Measurements from ENCODE around the gene IGFBP7. TPM values are rescaled to one million over a fixed set of nuclear protein-coding genes. Genes with fewer than 3 reads are reported as not detected.

IGFBP7 gene
- total RNA-seq, 1 donor from 2014 or later, result not detected

DNA sequence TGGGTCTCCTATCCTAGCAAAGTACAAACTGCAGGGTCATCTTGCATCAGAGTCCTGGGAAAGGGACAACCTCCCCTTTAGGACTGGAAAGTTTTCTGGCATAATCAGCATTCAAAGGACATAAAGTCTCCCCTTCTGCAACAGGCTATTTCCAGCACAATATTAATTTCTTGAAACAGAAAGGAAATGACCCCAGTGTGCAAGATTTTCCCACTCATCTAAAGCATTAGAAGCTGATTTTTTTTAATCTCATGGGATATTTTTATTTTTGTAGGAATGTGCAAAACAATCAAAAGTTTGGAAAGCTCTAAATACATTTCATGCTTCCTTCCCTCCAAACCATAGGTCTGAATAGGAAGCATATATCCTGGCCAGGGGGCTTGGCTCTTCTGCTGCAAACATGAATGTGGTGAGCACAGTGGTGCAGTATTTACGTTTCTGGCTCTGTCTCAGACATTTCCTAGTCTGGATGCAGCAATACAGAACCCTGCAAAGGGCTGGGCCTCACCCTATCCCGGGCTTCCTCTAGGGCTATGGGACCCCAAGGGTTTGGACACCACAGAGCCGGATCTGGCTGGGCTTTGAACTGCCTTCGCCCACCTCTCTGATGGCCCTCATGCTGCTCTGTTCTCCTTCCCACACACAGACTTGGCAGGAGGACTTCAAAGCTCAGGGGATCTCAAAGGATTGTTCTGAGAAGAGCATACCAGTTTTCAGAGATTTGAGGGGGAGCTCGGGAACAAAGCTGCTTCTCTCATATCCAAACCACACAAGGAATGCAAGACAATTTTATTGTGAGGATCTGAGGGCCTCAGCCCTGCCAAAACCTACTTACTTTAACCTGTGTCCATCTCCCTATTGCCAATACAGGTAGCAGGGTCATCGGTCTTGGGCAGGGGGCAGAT is 66.6 kb downstream of the IGFBP7 start:
- intact Hi-C loops (cut with micrococcal nuclease), result no loop called here

DNA sequence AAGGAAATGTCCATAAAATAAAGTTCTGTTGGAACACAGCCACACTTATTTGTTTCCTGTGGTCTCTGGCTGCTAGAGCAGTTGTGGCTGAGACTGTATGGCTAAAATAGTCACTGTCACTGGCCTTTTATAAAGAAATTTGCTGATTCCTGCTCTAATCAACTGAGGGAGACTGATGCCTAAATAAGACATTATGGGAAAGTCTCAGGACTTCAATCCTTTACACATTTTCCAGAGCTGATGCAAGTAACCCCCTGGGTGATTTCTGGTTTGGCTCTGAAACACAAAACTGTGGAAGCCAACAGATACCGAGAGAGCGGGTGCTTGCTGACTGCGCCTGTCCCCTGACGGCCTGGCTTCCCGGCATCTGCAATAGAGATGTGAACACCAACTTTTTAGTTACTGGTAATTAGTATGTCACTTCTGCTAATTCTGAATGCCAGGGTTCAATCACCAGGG is 67.4 kb downstream of the IGFBP7 start:
- intact Hi-C loops (cut with micrococcal nuclease), result no loop called here

DNA sequence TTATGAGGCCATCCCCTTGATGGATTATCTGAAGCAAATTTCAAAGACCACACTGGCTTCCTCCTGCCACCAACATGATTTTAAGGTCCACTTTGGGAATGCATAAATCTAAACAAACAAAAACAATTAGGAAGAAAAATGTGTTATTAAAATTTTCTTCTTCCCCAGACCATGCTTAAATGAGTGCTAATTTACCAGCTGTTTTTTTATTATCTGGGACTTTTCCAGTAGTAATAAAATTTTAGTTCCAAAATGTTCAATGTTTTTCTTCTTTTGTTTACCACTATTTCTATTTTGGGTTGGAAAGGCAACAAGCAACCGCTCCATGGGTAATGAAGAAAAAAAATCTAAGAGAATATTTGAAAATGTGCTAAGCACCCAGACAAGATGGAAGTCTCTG is 69.2 kb downstream of the IGFBP7 start:
- intact Hi-C loops (cut with micrococcal nuclease), result no loop called here

DNA sequence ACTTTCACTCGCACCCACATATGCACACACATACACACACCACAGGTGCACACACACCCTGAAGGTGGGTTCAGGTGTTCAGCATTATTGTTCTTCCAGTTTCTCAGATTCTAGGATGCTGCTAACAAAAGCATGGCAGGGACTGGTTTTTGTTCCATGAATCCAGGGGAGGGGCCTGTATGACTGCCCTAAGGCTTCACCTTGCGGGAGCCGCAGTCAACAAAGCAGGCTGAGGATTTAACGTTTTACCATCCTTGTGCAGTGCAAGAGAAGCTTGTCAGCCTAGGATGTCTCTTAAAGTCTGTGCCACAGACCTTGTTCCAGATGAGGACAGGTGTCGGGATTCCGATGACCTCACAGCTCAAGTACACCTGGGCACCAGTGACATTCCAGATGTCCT is 69.7 kb downstream of the IGFBP7 start:
- intact Hi-C loops (cut with micrococcal nuclease), result no loop called here

DNA sequence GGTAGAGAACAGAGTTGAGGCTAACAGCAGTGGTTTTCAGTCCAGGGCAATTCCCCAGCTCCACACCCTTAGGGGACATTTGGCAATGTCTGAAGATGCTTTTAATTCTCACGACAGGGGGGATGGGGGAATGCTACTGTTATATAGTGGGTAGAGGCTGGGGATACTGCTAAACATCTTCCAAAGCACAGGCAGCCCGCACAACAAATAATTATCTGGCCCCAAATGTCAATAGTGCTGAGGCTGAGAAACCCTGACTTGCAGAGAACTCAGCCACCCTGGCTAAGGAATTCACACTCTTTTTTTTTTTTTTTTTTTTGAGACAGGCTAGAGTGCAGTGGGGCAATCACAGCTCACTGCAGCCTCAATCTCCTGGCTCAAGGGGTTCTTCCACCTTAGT is 70.8 kb downstream of the IGFBP7 start:
- intact Hi-C loops (cut with micrococcal nuclease), result no loop called here

DNA sequence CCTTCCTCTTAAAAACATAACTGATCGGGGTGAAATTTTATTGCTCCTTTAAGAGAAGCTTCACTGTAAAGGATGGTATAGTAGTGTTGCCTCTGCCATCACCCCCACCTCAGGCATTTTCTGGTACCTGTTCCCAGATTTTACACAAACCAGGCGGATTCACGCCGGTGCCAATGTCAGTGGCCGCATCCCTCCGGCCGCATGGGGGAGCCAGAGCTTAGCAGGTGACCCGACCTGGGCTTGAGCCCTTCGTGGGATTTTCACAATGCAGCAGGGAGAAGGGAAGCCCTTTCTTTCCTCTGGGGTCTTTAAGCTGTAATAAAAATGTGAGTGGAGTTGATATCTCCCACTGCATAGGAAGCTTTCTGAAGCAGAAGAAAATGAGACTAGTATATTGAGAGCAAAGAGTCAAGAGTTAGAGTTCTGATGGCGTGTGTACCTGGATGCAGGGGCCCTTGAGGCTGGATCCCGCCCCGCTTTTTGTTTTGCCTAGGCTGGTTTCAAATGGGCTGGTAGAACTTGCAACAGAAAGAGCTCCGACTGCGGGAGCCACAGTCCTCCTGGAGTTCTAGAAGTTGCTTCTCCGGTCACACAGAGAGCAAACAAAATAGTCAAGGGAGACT is 72.1 kb downstream of the IGFBP7 start:
- intact Hi-C loops (cut with micrococcal nuclease), result no loop called here

DNA sequence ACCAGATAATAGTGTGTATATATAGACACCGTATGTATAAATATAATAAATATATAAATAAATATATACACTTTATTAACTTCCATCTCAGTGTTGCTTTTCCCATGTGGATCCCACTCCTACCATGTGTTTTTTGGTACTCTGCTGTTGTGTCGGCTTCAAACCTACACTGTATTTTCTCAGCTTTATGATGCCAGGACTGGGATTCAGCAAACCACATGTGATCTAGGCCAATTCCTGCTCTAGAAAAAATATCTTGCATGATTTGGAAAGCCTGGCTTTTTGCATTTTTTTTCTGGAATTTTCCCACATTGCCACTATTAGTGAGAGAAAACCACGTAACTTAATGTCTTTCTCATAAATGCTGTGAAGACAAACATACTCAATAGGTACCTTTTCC is 75.7 kb downstream of the IGFBP7 start:
- intact Hi-C loops (cut with micrococcal nuclease), result no loop called here

DNA sequence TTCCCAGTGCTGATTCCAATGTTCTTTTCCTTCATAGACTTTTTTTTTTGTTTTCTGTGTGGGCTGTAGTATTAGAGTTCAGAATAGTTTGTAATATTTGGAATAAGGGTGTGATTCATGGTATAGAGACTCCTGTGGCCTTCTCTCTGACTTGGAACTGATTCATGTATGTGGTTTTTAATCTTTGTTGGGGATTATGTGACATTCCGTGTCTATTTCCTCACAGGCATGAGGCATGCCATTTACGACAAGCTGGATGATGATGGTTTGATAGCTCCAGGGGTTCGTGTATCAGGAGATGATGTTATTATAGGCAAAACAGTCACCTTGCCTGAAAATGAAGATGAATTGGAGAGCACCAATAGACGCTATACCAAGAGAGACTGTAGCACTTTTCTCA is 87.1 kb downstream of the IGFBP7 start:
- intact Hi-C loops (cut with micrococcal nuclease), result loop anchor here (5.0 kb wide), 1 partner anchor 116 kb away; the partner anchor contains the start of gene REST

DNA sequence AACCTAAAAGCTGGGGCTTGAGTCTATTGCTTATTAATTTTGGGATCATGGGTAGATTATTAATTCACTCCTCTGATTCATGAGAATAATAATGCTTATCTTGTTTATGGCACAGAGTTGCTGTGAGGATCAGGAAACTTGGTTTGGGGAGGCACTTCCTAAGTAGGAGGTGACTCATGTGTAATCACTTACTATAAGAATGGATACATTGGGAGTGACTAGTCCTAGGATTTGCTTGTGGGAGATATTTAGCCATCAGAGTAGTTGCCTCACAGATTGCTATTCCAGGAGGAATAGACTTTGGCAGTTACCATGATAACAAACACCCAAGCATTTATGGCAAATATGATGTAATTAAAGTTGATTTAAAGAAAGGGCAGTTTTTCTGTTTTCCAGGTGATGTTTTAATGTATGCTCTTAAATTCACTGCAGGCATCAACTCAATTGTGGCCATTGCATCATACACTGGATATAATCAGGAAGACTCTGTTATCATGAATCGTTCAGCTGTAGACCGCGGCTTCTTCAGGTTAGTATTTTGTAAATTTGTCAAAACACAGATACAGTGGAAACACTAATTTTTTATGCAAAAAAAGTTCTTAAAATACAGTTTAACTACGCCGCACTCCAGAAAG is 89.6 kb downstream of the IGFBP7 start:
- intact Hi-C loops (cut with micrococcal nuclease), result loop anchor here (5.0 kb wide), 1 partner anchor 113 kb away; the partner anchor contains the start of gene REST

DNA sequence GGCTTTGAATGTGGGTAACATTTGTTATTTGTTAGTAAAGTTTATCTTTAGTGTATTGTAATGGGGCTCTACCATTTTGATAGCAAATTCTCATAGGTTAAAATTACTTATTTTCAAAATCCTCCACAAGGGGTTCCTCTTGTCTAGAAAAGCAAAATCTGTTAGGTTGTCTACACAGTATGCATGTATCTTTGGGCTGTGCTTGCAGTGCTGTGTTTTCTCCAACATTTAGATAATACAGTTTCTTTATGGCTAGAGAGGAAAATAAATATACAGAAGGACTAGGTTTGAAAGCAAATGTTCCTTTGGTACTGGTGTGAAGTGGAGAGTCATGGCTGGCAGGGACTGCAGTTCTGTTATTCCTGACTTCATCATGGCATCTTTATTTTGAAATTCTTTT is 91.2 kb downstream of the IGFBP7 start:
- intact Hi-C loops (cut with micrococcal nuclease), result no loop called here

DNA sequence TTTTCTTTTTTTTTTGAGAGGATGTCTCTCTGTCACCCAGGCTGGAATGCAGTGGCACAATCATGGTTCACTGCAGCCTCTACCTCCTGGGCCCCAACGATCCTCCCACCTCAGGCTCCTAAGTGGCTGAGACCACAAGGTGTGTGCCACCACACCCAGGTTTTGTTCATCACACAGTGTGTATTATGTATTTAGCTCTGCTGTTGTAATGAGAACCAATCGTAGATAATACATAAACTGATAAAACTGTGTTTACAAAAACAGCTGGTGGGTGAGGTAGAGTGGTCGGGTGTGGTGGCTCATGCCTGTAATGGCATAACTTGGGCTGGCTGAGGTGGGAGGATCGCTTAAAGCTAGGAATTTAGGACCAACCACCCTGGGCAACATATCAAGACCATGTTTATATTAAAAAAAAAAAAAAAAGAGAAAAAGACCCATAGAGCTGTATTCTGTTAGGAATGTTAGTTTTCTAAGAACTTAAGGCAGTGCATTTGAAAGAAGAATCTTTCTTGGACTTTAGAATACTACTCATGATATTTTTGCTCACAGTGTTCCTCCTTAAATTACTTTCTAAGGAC is 96.6 kb downstream of the IGFBP7 start:
- intact Hi-C loops (cut with micrococcal nuclease), result no loop called here

DNA sequence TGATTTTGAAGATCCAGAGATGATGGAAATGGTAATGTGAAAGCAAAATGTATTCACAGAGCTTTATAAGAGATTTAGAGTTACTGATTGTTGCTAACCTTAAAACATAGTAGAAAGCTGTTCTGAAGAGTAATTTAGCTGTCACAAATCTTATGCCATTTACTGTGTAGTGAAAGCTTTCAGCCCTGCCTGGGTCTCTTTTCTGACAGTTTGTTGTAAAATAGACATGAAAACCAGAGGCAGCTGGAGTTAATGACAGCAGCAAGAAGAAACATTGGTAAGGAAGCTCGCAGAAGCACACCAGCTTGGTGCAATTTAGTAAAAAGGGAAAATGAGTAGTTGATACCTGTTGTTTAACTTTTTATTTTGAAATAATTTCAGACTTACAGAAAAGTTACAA is 110.4 kb downstream of the IGFBP7 start:
- intact Hi-C loops (cut with micrococcal nuclease), result no loop called here

DNA sequence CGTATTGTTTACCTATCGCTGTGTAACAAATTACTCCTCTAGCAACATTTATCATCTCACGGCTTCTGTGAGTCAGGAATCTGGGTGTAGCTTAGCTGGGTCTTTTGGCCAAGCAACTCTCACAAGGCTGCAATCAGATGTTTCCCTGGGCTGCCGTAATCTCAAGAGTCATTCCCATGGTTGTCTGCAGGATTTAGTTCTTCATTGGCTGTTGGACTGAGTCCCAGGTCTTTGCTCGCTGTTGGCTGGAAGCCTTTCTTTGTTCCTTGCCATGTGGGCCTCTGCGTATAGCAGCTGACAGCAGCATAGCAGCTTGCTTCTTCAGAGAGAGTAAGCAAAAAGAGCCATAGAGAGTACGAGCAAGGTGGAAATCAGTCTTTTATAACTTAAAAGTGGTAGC is 114.7 kb downstream of the IGFBP7 start:
- intact Hi-C loops (cut with micrococcal nuclease), result no loop called here

DNA sequence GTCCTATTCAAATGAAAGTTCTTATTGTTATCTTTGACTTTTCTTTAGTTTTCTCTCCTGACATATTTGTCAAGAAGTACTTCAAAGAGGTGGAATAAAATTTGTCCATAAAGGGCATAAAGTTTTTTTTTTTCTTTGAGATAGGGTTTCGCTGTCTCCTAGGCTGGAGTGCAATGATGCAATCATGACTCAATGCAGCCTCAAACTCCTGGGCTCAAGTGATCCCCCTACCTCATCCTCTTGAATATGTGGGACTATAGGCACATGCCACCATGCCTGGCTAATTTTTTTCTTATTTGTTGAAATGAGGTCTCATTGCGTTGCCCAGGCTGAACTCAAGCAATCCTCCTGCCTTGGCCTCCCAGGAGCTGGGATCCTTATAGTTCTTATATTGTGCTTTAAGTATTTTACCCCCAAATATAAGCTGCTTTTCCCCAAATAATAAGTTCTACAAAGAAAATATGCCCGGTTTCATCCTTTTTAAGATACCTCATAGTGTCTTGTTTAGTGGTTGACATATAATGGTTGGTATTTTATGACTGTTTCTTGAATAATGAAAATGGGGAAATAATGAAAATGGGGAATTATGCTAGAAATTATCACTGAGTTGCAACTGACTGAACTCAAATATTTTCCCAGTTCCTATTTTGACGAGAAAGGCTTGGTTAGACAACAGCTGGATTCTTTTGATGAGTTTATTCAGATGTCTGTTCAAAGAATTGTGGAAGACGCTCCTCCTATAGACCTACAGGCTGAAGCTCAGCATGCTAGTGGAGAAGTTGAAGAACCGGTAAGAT is 119.9 kb downstream of the IGFBP7 start:
- intact Hi-C loops (cut with micrococcal nuclease), result no loop called here

DNA sequence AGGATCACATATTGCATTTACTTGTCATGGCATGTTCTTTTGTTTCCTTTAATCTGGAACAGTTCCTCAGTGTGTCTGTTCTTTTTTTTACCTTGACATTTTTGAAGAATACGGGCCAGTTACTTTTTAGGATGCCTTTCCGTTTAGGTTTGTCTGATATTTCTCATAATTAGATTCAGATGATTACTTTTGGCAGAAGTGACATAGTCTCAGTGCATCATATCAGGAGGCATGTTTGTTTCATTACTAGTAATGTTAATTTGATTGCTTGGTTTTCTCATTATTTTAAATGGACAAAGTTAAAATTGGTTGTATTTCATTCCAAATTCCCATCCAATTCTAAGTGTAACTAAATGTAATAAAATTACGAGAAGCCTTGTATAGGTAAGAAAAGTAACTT is 123.2 kb downstream of the IGFBP7 start:
- intact Hi-C loops (cut with micrococcal nuclease), result no loop called here

DNA sequence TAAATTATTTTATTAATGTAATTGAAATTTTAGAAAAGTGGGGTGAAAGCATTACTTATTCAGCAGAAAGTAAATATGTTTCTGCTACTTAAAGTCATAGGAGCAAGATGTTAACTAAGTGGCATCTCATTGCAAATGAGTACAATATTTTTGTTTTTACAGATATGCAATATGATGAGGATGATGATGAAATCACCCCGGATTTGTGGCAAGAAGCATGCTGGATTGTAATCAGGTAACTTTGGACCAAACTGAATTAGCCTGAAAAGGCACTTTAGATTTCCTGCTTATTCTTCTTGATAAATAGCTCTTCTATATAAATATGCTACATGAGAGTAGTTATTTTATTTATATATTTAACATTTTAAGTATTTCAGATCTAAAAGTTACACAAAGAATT is 124.0 kb downstream of the IGFBP7 start:
- intact Hi-C loops (cut with micrococcal nuclease), result no loop called here

DNA sequence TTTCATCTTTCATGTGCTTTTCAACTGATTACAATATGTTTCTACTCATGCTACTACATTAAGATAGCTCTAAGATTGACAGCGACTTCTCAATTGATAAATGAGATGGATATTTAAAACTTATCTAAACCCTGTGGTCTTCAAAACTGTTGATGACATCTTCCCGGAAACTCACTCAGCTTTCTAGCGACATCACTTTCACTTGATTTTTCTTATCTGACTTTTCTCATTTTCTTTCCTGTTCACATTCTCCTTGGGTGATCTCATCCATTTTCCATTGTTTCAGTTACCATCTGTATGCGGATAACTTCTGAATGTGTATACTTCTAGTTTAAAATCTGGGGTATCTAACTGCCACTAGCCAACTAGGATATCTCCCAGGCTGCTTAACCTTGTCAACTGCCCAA is 128.4 kb downstream of the IGFBP7 start:
- intact Hi-C loops (cut with micrococcal nuclease), result no loop called here

Data from T-helper 1 cell treated with Interleukin-12 subunit alpha and Interleukin-12 subunit beta and Interleukin-4 antibody, amounts not matched to agents 30 ng/mL and 1 ng/mL, for 36 hours (primary cell).